ENCODE data around the gene OR2T1.

GRCh38 chr1:248361121-248361715 is 41.6 kb upstream of the OR2T1 start, which contains the start of gene OR2T4:
- no peak for TF ChIP-seq POLR2A (IDR thresholded peaks at IDR 0.05; ENCODE audit: low read depth, low read length)
- no peak for TF ChIP-seq POLR2AphosphoS5 (IDR thresholded peaks at IDR 0.05; ENCODE audit: low read depth, low read length)
- no peak for TF ChIP-seq TAF1 (IDR thresholded peaks at IDR 0.05; ENCODE audit: borderline replicate concordance, low read depth, low read length)

Measured in GM12892 (cell line).